Kidney (tissue), 14 donors: ENCODE results near the gene AASDHPPT. TPM values are rescaled to one million over a fixed set of nuclear protein-coding genes. Genes with fewer than 3 reads are reported as not detected.

Experiments
- DNase-seq, 5 donors: peaks; one replicate each; pipeline ENCODE4 v3.0.0-alpha.2; 2013 to 2020
- FAIRE-seq: peaks from 2 replicates; lab custom pipeline; 2012; peaks lifted over from hg19 to GRCh38; lab: Jason Lieb, UNC
- H3K27ac ChIP-seq, 2 donors: one replicate each; pipeline ENCODE4 v1.7.0; 2013; ENCODE audit warnings: low read depth in 2 of 2, low read length in 2 of 2, inconsistent platforms in 1 of 2
- H3K27me3 ChIP-seq: one replicate; pipeline ENCODE4 v1.7.1; 2013; ENCODE audit warnings: low read length, inconsistent platforms; ENCODE audit not compliant: control insufficient read depth, insufficient read depth
- H3K36me3 ChIP-seq, 3 donors: one replicate each; pipeline versions ENCODE4 v1.7.0 to v1.7.1; 2013; ENCODE audit warnings: low read length in 3 of 3, control low read depth in 1 of 3, inconsistent platforms in 1 of 3; ENCODE audit not compliant: insufficient read depth in 3 of 3, control insufficient read depth in 2 of 3
- H3K4me1 ChIP-seq, 3 donors: one replicate each; pipeline versions ENCODE4 v1.7.0 to v1.7.1; 2013; ENCODE audit warnings: low read length in 3 of 3, inconsistent platforms in 1 of 3, low read depth in 1 of 3; ENCODE audit not compliant: control insufficient read depth in 2 of 3, insufficient read depth in 2 of 3
- H3K4me3 ChIP-seq, 3 donors: one replicate each; pipeline versions ENCODE4 v1.7.0 to v1.8.1; 2013; ENCODE audit warnings: low read length in 3 of 3, control low read depth in 1 of 3, inconsistent platforms in 1 of 3
- H3K9ac ChIP-seq, 3 donors: one replicate each; pipeline versions ENCODE4 v1.7.0 to v1.7.1; 2013; ENCODE audit warnings: low read length in 3 of 3, control low read depth in 1 of 3, inconsistent platforms in 1 of 3
- H3K9me3 ChIP-seq, 3 donors: one replicate each; pipeline versions ENCODE4 v1.7.0 to v1.7.1; 2013; ENCODE audit warnings: low read length in 3 of 3, control low read depth in 1 of 3, inconsistent platforms in 1 of 3; ENCODE audit not compliant: control insufficient read depth in 2 of 3, insufficient read depth in 1 of 3
- CTCF ChIP-seq: IDR thresholded peaks from 3 replicates; pipeline ENCODE4 v1.5.1; 2012; ENCODE audit warnings: mild to moderate bottlenecking, moderate library complexity, borderline replicate concordance; ENCODE audit not compliant: insufficient read depth; ENCODE audit errors: extremely low read depth
- intact Hi-C: fragments of 100-400 bp; cut with DNase I; formaldehyde crosslinking; loops from one replicate; pipeline ENCODE4 v1.11.1; 2022
- polyA plus RNA-seq: library from polyadenylated mRNA; stranded (reverse); fragments of 350-450 nt; fragmentation: Illumina TruSeq; extraction: RNeasy Lipid Tissue Mini Kit (QIAGEN cat#74804); gene quantifications from one replicate; pipeline ENCODE4 v1.2.3, GENCODE V29; 2014; ENCODE audit warnings: low read depth, low replicate concordance; ENCODE audit not compliant: insufficient read depth
- total RNA-seq: library from RNA; stranded (reverse); fragmentation: NEBNext Ultra II Directional; extraction: Animal tissue kit (Norgen Biotek cat#: 25700); gene quantifications from one replicate; pipeline ENCODE4 v1.2.1, GENCODE V29; 2021
- donor health status: control.
- donor health status: control.
- donor health status: control.
- donor health status: control.
- donor health status: control.
- donor health status: DM: yes; HTN: yes; CAD: no.
- donor health status: Normal renal cell carcinoma (clear cell type).

AASDHPPT gene
- total and polyA plus RNA-seq, 2 donors from 2014 or later = 20.8 to 33.0 TPM

GRCh38 chr11:106088896-106089295 lies 11.4 kb downstream of the AASDHPPT start:
- no peaks in the 10 kb centered on the region for H3K9me3 ChIP-seq
- H3K9ac ChIP-seq = no peak overlapping the region
- DNase-seq = no peak
- H3K36me3 ChIP-seq = peaks cover 11 to 24% (median 19%) of the 10 kb centered on the region in 3 donors
- TF ChIP-seq CTCF = no peak
- no peak overlapping the region for H3K27ac ChIP-seq
- FAIRE-seq = no peak
- peaks cover 0 to 8% (median 6%) of the 10 kb centered on the region in 3 donors for H3K4me1 ChIP-seq
- no peak overlapping the region for H3K4me3 ChIP-seq
- intact Hi-C loops = no loop called here
- no peaks in the 10 kb centered on the region for H3K27me3 ChIP-seq

- no peak for TF ChIP-seq CTCF
- DNase-seq (no peak), FAIRE-seq (no peak)
- Histone ChIP-seq H3K27ac (no peak overlapping the region), H3K4me1 (peaks cover 0 to 8% (median 6%) of the 10 kb centered on the region in 3 donors), H3K9ac (no peak overlapping the region), H3K36me3 (peaks cover 9 to 34% (median 31%) of the 10 kb centered on the region in 3 donors), H3K4me3 (no peak overlapping the region), H3K27me3 (no peaks in the 10 kb centered on the region), H3K9me3 (no peaks in the 10 kb centered on the region)
- intact Hi-C loops = no loop called here
Measured at GRCh38 chr11:106091480-106092123, 14.1 kb downstream of the AASDHPPT start.

DNA sequence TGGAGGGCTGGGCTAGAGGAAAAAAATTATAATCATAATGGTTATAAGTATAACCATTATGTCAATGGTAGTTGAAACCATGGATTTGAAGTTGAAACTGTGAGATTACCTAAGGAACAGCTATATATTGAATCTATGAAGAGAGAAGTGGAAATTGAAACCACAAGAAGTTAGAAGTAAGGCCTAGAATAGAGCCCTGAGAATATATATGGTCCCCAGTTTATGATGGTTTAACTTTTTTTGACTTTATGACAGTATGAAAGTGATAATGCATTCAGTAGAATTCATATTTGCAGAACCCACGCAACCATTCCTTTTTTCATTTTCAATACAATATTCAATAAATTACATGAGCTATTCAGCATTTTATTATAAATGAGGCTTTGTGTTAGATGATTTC lies 15.0 kb downstream of the AASDHPPT start:
- DNase-seq (no peak), FAIRE-seq (no peak)
- Histone ChIP-seq H3K9ac (no peak overlapping the region), H3K4me3 (no peak overlapping the region), H3K4me1 (peaks cover 0 to 8% (median 3%) of the 10 kb centered on the region in 3 donors), H3K9me3 (no peaks in the 10 kb centered on the region), H3K27ac (no peak overlapping the region), H3K36me3 (peaks cover 9 to 43% (median 38%) of the 10 kb centered on the region in 3 donors), H3K27me3 (no peaks in the 10 kb centered on the region)
- no peak for TF ChIP-seq CTCF
- intact Hi-C loops = no loop called here
